Left kidney (tissue), 2 donors: ENCODE measurements around the gene NRXN3. TPM values are rescaled to one million over a fixed set of nuclear protein-coding genes. Genes with fewer than 3 reads are reported as not detected.

Source experiments
- DNase-seq: peaks from one replicate; pipeline ENCODE4 v3.0.0-alpha.2; 2013
- polyA plus RNA-seq: library from polyadenylated mRNA; unstranded; fragments of 120-200 nt; gene quantifications from one replicate; pipeline ENCODE4 v1.2.1, GENCODE V29; 2013; ENCODE audit not compliant: insufficient read length

NRXN3 gene
- polyA plus RNA-seq, 1 donor = 9.0 TPM

- DNase-seq = no peak
These were observed 1736.8 kb downstream of the NRXN3 start for GRCh38 chr14:79906994-79907393.

DNA sequence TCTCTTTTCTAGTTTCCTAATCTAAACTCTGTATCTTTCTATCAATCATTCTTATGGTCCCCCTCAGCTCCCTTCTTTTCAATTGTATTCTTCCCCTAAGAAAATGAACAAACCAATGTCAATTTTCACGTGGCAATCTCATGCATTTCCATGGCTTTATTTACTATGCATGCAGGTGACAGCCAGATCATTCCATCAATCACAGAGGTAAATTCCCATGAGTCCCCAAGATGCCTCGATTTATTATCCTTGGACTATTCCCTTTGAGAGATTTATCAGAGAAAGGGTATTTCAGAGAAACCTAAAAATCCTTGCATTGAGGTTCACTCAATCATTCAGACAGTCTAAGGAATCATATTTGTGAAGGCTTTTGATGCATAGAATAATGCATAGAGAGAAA, 1739.9 kb downstream of the NRXN3 start:
- DNase-seq = no peak

DNA sequence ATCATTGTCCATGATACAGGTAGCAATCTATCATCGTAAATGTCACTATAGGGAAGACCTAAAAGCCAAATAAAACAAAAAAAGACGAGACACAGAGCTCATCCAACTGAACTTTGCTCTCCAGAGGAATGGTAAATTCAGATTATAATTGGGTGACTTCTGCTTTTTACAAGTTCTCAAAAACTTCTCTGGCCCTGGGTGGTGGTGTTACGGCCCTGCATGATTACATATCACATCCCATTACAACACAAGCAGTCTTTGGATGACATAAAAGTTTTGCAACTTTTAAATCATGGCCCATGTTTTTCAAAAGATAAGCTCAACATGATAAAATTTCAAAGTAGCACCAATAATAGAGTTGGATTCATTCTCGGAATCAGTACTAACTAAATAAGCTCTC, 1741.6 kb downstream of the NRXN3 start:
- DNase-seq = no peak

- no peak for DNase-seq
These were observed 1744.4 kb downstream of the NRXN3 start for GRCh38 chr14:79914595-79914994.

DNA sequence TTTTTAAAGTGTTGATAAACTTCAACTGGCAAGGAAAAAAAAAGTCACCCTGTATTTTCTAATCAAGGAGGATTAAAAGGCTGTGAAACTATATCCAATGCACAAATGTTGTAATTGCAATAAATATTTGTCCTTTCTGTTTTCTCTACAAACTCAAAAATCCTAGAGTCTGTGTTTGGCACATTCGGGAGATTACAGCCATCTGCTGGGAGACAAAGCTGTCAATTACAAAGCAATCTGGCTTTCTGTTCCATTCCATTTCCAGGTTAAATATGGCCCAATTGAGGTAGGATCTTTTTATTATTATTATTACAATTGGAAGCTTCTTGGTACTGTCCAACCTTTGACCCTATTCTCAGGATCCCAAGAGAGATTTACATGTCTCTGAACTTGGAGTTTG, 1745.2 kb downstream of the NRXN3 start:
- no peak for DNase-seq

- DNase-seq = no peak
These were observed 1746.1 kb downstream of the NRXN3 start for GRCh38 chr14:79916281-79916680.

DNA sequence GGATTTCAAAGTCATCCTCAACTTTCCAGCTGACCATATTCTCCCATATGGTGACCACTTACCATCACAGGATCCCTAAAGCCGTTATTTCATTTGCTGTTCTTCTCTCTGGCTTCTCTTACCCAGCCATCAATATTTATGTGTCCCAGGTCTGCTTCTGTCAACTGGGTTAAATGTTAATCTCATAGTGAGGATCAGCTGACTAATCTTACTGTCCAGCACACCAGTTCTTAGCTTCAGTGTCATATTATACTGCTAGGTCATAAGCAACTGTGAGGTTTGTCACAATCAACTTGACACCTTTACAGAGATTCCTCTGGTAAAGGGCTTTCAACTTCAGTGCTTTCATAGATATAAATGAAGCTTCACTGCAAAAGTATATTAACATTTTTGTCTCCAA, 1746.7 kb downstream of the NRXN3 start:
- DNase-seq = no peak
